Aorta (tissue), 5 donors: ENCODE data around the gene TAAR9. TPM values are rescaled to one million over a fixed set of nuclear protein-coding genes. Genes with fewer than 3 reads are reported as not detected.
"Not testable (repeated sequence)": the region's sequence is repeated elsewhere in the genome, so short reads cannot be mapped to it uniquely, and the experiment has no call there.

ENCODE experiments used
- ATAC-seq: fragments of 200-7000 bp; cut with Tn5 transposase; one replicate; pipeline ENCODE4 v1.9.1; 2022; ENCODE audit warnings: moderate library complexity; ENCODE audit not compliant: low FRiP score
- DNase-seq, 2 donors: peaks; one replicate each; pipeline ENCODE4 v3.0.0-alpha.2; 2020
- H3K27ac ChIP-seq, 2 donors: one replicate each; pipeline ENCODE4 v1.5.1; 2013; ENCODE audit warnings: low read length in 2 of 2, mild to moderate bottlenecking in 2 of 2, moderate library complexity in 2 of 2, control low read depth in 1 of 2, inconsistent platforms in 1 of 2, low read depth in 1 of 2
- H3K27me3 ChIP-seq, 2 donors: one replicate each; pipeline ENCODE4 v1.6.1; 2013; ENCODE audit warnings: control low read depth in 1 of 2, low read length in 1 of 2, mild to moderate bottlenecking in 1 of 2, moderate library complexity in 1 of 2; ENCODE audit not compliant: insufficient read depth in 2 of 2, control insufficient read depth in 1 of 2
- H3K36me3 ChIP-seq, 2 donors: one replicate each; pipeline ENCODE4 v1.6.1; 2013; ENCODE audit warnings: control low read depth in 1 of 2, low read length in 1 of 2, mild to moderate bottlenecking in 1 of 2; ENCODE audit not compliant: insufficient read depth in 2 of 2, control insufficient read depth in 1 of 2
- H3K4me1 ChIP-seq, 2 donors: one replicate each; pipeline ENCODE4 v1.6.1; 2013; ENCODE audit warnings: low read length in 2 of 2, control low read depth in 1 of 2, mild to moderate bottlenecking in 1 of 2, moderate library complexity in 1 of 2; ENCODE audit not compliant: insufficient read depth in 2 of 2, control insufficient read depth in 1 of 2
- H3K4me3 ChIP-seq, 2 donors: one replicate each; pipeline ENCODE4 v1.5.1; 2013; ENCODE audit warnings: low read length in 2 of 2, control low read depth in 1 of 2, mild to moderate bottlenecking in 1 of 2
- H3K9me3 ChIP-seq: one replicate; pipeline ENCODE4 v1.6.1; 2013; ENCODE audit warnings: mild to moderate bottlenecking, low read length; ENCODE audit not compliant: control insufficient read depth
- WGBS, 2 donors: extraction: QIAGEN DNeasy Blood & Tissue Kit; methylation state at CpG; one replicate each; pipeline ENCODE4 v1.1.7; 2013; 5-methylcytosine and 5-hydroxymethylcytosine counted together
- intact Hi-C, 2 donors: fragments of 100-400 bp; cut with DNase I; formaldehyde crosslinking; loops; one replicate each; pipeline versions ENCODE4 v1.14.2 to v1.15.0; 2022
- polyA plus RNA-seq, 2 donors: library from polyadenylated mRNA; stranded (reverse); fragments of 200-250 nt; gene quantifications; one replicate each; pipeline ENCODE4 v1.2.3, GENCODE V29; 2013
- total RNA-seq, 2 donors: library from RNA; stranded (reverse); fragmentation: NEBNext Ultra II Directional; extraction: Animal tissue kit (Norgen Biotek cat#: 25700); gene quantifications; one replicate each; pipeline ENCODE4 v1.2.1, GENCODE V29; 2021
- donor health status: healthy with polysubstance abuse.
- donor health status: Bipolar disorder and iron deficiency.
- donor health status: DM: no; HTN: no; CAD: no.
- donor health status: DM: no; HTN: no; CAD: no.
- donor health status: DM: yes; HTN: yes; CAD: no.

The TAAR9 gene
- total and polyA plus RNA-seq, 4 donors, result not detected

GRCh38 chr6:132526461-132526860 lies 11.6 kb upstream of the TAAR9 start:
- H3K4me3 ChIP-seq, result no peak overlapping the region
- H3K36me3 ChIP-seq, result no peaks in the 10 kb centered on the region
- no peaks in the 10 kb centered on the region for H3K27me3 ChIP-seq
- intact Hi-C loops, result no loop called here
- no peaks in the 10 kb centered on the region for H3K9me3 ChIP-seq
- ATAC-seq (no peak), DNase-seq (no peak)
- peaks cover 0 to 1% of the 10 kb centered on the region in 2 donors for H3K4me1 ChIP-seq
- WGBS, 2 donors, result 76 to 80% methylated on average over 2 of the region's 2 CpGs
- H3K27ac ChIP-seq, result no peak overlapping the region

- DNase-seq (no peak), ATAC-seq (no peak)
- Histone ChIP-seq H3K27ac (no peak overlapping the region), H3K36me3 (no peaks in the 10 kb centered on the region), H3K4me1 (peaks cover 0 to 1% of the 10 kb centered on the region in 2 donors), H3K27me3 (no peaks in the 10 kb centered on the region), H3K4me3 (no peak overlapping the region), H3K9me3 (no peaks in the 10 kb centered on the region)
- intact Hi-C loops, result no loop called here
- 77 to 81% methylated on average over 6 of the region's 6 CpGs for WGBS, 2 donors
Measured at GRCh38 chr6:132527791-132528190, 10.3 kb upstream of the TAAR9 start.

- 11 to 21% methylated on average over 9 of the region's 9 CpGs for WGBS, 2 donors
- DNase-seq (peak in 1 of 2 donors; percentile 59), ATAC-seq (peak; percentile 87)
- H3K4me3 ChIP-seq, result no peak overlapping the region
- H3K9me3 ChIP-seq, result no peaks in the 10 kb centered on the region
- H3K4me1 ChIP-seq, result peaks cover 0 to 1% of the 10 kb centered on the region in 2 donors
- H3K27ac ChIP-seq, result no peak overlapping the region
- H3K27me3 ChIP-seq, result no peaks in the 10 kb centered on the region
- intact Hi-C loops, result loop anchor here in 1 of 2 donors (10.0 kb wide), 1 partner anchor 264 kb away; the partner anchor contains the start of gene SLC18B1
- H3K36me3 ChIP-seq, result no peaks in the 10 kb centered on the region
Measured at GRCh38 chr6:132530293-132530974, 7.6 kb upstream of the TAAR9 start.

- intact Hi-C loops, result loop anchor here in 1 of 2 donors (10.0 kb wide), 1 partner anchor 260 kb away; the partner anchor contains the start of gene SLC18B1
- WGBS, 2 donors, result 93% methylated on average over 2 of the region's 2 CpGs
- not testable (repeated sequence) for H3K4me3 ChIP-seq, DNase-seq, H3K27ac ChIP-seq, ATAC-seq, H3K36me3 ChIP-seq, H3K9me3 ChIP-seq, H3K27me3 ChIP-seq, H3K4me1 ChIP-seq
Measured at GRCh38 chr6:132534546-132534945, 3.5 kb upstream of the TAAR9 start.

DNA sequence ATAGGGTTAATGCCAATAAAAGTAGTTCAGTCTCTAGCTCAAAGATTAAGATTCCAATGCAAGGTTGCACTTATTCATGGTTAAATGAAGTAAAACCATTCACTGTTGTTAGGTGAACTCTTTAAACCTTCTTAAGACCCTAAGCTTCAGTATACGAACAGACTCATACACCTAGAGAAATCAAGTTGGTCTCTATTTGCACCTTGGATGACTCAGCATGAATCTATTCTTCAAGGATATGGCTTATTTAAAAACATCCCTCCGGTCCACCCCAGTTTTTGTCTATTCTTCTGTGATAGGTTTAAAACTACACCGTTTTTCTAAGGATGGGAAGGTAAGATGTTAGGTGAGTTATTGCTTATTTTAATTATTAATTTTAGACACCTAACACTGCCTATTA lies 932 bp upstream of the TAAR9 start:
- H3K27me3 ChIP-seq, result no peaks in the 10 kb centered on the region
- H3K9me3 ChIP-seq, result no peaks in the 10 kb centered on the region
- no peaks in the 10 kb centered on the region for H3K36me3 ChIP-seq
- no peak overlapping the region for H3K27ac ChIP-seq
- DNase-seq (no peak), ATAC-seq (no peak)
- intact Hi-C loops, result loop anchor here in 1 of 2 donors (10.0 kb wide), 1 partner anchor 258 kb away; the partner anchor contains the start of gene SLC18B1
- H3K4me3 ChIP-seq, result no peak overlapping the region
- H3K4me1 ChIP-seq, result peaks cover 0 to 4% of the 10 kb centered on the region in 2 donors
- WGBS, 2 donors, result 93 to 94% methylated on average over 3 of the region's 3 CpGs

- no peak for ATAC-seq
- H3K4me3 ChIP-seq, result no peak overlapping the region
- intact Hi-C loops, result no loop called here
Measured at GRCh38 chr6:132544826-132545225, 6.7 kb downstream of the TAAR9 start.

DNA sequence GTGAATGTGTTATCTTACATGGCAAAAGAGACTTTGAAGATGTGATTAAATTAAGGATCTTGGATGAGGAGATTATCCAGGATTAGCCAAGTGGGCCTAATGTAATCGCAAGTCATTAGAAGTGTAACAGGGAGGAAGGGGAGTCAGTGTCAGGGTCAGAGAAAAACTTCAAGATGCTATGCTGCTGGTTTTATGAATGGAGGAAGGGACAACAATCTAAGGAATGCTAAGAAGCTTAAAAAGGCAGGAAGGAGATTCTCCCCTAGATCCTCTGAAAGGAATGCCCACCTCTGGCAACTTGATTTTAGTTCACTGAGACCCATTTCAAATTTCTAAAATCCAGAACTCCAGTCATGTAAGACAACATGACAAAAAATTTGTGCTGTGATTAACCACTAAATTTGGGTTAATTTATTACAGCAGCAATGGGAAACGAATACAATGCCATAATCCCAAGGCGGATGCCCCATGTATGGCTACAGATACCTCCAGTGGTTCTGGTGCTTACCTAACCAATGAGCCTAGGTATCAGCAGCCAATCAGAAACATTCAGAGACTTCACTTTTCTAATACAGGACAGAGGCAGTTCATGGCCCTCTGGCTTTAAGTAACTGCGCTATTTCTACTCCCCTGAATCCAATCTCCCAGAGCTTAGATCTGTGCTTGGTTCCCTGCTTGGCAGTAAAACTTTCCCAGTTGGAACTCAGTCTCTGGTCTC lies 10.8 kb downstream of the TAAR9 start:
- ATAC-seq (no peak), DNase-seq (no peak)
- Histone ChIP-seq H3K27ac (no peak overlapping the region), H3K36me3 (no peaks in the 10 kb centered on the region), H3K27me3 (no peaks in the 10 kb centered on the region), H3K4me3 (no peak overlapping the region), H3K4me1 (no peaks in the 10 kb centered on the region), H3K9me3 (peaks cover 1% of the 10 kb centered on the region)
- 88% methylated on average over 4 of the region's 4 CpGs for WGBS, 2 donors
- intact Hi-C loops, result no loop called here

More at GRCh38 chr6:132544826-132545225, 6.7 kb downstream of the TAAR9 start:
- Histone ChIP-seq H3K36me3 (no peaks in the 10 kb centered on the region), H3K27ac (no peak overlapping the region), H3K4me1 (no peaks in the 10 kb centered on the region), H3K9me3 (peaks cover 1% of the 10 kb centered on the region), H3K27me3 (no peaks in the 10 kb centered on the region)
- no peak for DNase-seq

DNA sequence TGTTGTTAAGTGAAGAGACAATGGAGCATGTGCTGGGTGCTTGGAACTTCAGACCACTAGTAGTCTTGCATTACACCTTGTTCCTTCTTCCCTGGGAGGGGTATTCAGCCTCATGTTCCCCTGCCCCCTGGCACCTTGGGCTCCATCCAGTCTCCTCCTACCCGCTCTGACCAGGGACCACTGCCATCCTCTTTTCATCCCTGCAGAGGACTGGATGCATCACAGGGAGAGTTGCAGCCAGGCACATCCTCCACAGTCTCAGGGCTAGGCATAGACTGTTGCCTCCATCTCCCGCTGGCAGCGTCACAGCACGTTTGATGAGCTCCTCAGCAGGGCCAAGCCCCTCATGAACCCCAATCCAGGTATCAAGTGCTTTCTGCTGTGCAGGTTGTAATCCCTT lies 13.1 kb downstream of the TAAR9 start:
- intact Hi-C loops, result no loop called here
- H3K9me3 ChIP-seq, result no peaks in the 10 kb centered on the region
- WGBS, 2 donors, result 76 to 84% methylated on average over 4 of the region's 4 CpGs

DNA sequence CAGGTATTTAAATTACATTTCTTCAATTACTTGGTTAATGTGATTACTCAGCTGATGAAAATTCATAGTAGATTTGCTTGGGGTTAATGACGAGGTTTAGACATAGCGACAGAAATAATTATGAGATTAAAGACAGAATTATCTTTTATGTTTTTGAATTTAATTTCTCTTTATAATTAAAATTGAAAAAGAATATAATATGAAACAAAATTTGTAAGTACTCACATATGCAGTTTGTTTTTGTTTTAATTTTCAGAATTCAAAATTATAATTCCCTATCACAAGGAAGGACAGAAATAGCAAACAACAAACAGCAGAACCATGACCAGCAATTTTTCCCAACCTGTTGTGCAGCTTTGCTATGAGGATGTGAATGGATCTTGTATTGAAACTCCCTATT lies 14.3 kb downstream of the TAAR9 start, which contains the start of gene TAAR8:
Gene TAAR8, plus strand, starts transcription at position 301 of the 400 bp plus-strand sequence. Its CDS starts 21 bp downstream, at position 322.
- no peak within 1 kb of the TSS for H3K4me3 ChIP-seq
- H3K4me1 ChIP-seq, result no peaks in the 10 kb centered on the region
- H3K27me3 ChIP-seq, result no peaks in the 10 kb centered on the region
- no peaks in the 10 kb centered on the region for H3K36me3 ChIP-seq
- 93 to 96% methylated on average over 2 of the region's 2 CpGs for WGBS, 2 donors
- DNase-seq (no peak), ATAC-seq (no peak)
- intact Hi-C loops, result no loop called here
- no peak within 1 kb of the TSS for H3K27ac ChIP-seq
- no peaks in the 10 kb centered on the region for H3K9me3 ChIP-seq

More for the DNA sequence above, 13.1 kb downstream of the TAAR9 start:
- no peak for DNase-seq
- no peak for ATAC-seq
- Histone ChIP-seq H3K27me3 (no peaks in the 10 kb centered on the region), H3K36me3 (no peaks in the 10 kb centered on the region), H3K4me3 (no peak overlapping the region), H3K4me1 (no peaks in the 10 kb centered on the region), H3K27ac (no peak overlapping the region)
